IMR-90 (cell line): ENCODE results near the gene NIPAL3. TPM values are rescaled to one million over a fixed set of nuclear protein-coding genes. Genes with fewer than 3 reads are reported as not detected.

ENCODE experiments used
- ATAC-seq: fragments of 200-7000 bp; cut with Tn5 transposase; 2 replicates; pipeline ENCODE4 v1.9.1; 2020; ENCODE audit warnings: low read depth, mild to moderate bottlenecking, moderate library complexity
- BruUV-seq: library from RNA; stranded (reverse); fragments of 400-500 nt; replicated peaks from 2 replicates; lab custom pipeline; 2021; lab: Mats Ljungman, UMichigan
- CTCF ChIA-PET: fragments of 300-600 bp; formaldehyde crosslinking; extraction: SDS; loops from one replicate; lab custom pipeline; 2021; ENCODE audit warnings: antibody characterized with exemption; lab: Yijun Ruan, JAX
- POLR2A ChIA-PET: fragments of 300-600 bp; sonication (Branson Sonifier 250); formaldehyde crosslinking; loops from one replicate; lab custom pipeline; 2022; ENCODE audit warnings: antibody characterized with exemption; ENCODE audit not compliant: unreplicated experiment; lab: Charles Lee
- DNase-seq: peaks from one replicate; pipeline ENCODE4 v3.0.0; 2013
- H2AFZ ChIP-seq: replicated peaks from 2 replicates; pipeline ENCODE3; 2013; ENCODE audit warnings: low read length, mild to moderate bottlenecking; ENCODE audit not compliant: poor library complexity
- H2AK5ac ChIP-seq: 2 replicates; pipeline ENCODE4 v1.6.1; 2013; ENCODE audit warnings: low read depth, low read length, inconsistent platforms
- H2AK9ac ChIP-seq: replicated peaks from 2 replicates; pipeline ENCODE3; 2013; ENCODE audit warnings: mild to moderate bottlenecking, low read depth, low read length, moderate library complexity; ENCODE audit not compliant: poor library complexity
- H2BK120ac ChIP-seq: 2 replicates; pipeline ENCODE4 v1.6.1; 2013; ENCODE audit warnings: low read depth, low read length, inconsistent platforms
- H2BK15ac ChIP-seq: 3 replicates; pipeline ENCODE4 v1.6.1; 2013; ENCODE audit warnings: low read depth, low read length, inconsistent platforms
- H2BK20ac ChIP-seq: 2 replicates; pipeline ENCODE4 v1.6.1; 2013; ENCODE audit warnings: low read depth, mild to moderate bottlenecking, inconsistent platforms, low read length, moderate library complexity
- H2BK5ac ChIP-seq: 2 replicates; pipeline ENCODE4 v1.6.1; 2013; ENCODE audit warnings: mild to moderate bottlenecking, low read depth, low read length, inconsistent platforms; ENCODE audit not compliant: poor library complexity, severe bottlenecking
- H3K14ac ChIP-seq: replicated peaks from 2 replicates; pipeline ENCODE4 v1.6.1; 2013; ENCODE audit warnings: low read depth, low read length, inconsistent platforms
- H3K18ac ChIP-seq: 2 replicates; pipeline ENCODE4 v1.6.1; 2013; ENCODE audit warnings: low read depth, low read length, control low read depth
- H3K23ac ChIP-seq: 2 replicates; pipeline ENCODE4 v1.6.1; 2013; ENCODE audit warnings: low read depth, low read length, inconsistent platforms
- H3K27ac ChIP-seq: 2 replicates; pipeline ENCODE4 v1.5.1; 2013; ENCODE audit warnings: mild to moderate bottlenecking, control low read depth, low read length; ENCODE audit not compliant: insufficient read depth
- H3K27me3 ChIP-seq: 2 replicates; pipeline ENCODE4 v1.6.1; 2013; ENCODE audit warnings: low read length; ENCODE audit not compliant: control insufficient read depth, insufficient read depth
- H3K36me3 ChIP-seq: 2 replicates; pipeline ENCODE4 v1.6.1; 2013; ENCODE audit warnings: low read length, mixed read lengths; ENCODE audit not compliant: control insufficient read depth, insufficient read depth
- H3K4ac ChIP-seq: 2 replicates; pipeline ENCODE4 v1.6.1; 2013; ENCODE audit warnings: low read depth, low read length, inconsistent platforms
- H3K4me1 ChIP-seq: 2 replicates; pipeline ENCODE4 v1.6.1; 2013; ENCODE audit warnings: low read length, mixed read lengths; ENCODE audit not compliant: control insufficient read depth, insufficient read depth
- H3K4me2 ChIP-seq: 2 replicates; pipeline ENCODE4 v1.6.1; 2013; ENCODE audit warnings: low read depth, mild to moderate bottlenecking, control low read depth, low read length, moderate library complexity
- H3K4me3 ChIP-seq: 2 replicates; pipeline ENCODE4 v1.5.1; 2013; ENCODE audit warnings: low read depth, mild to moderate bottlenecking, control low read depth, low read length, moderate library complexity; ENCODE audit not compliant: insufficient read depth
- H3K56ac ChIP-seq: 2 replicates; pipeline ENCODE4 v1.6.1; 2013; ENCODE audit warnings: low read length, inconsistent platforms; ENCODE audit not compliant: insufficient read depth; ENCODE audit errors: extremely low read depth
- H3K79me1 ChIP-seq, 2 experiments: 2 replicates each; pipeline ENCODE4 v1.6.1; 2013; ENCODE audit warnings: low read length in 2 of 2, inconsistent platforms in 1 of 2, low read depth in 1 of 2
- H3K9ac ChIP-seq: 2 replicates; pipeline ENCODE4 v1.6.1; 2013; ENCODE audit warnings: low read depth, low read length, control low read depth
- H3K9me1 ChIP-seq: 2 replicates; pipeline ENCODE4 v1.6.1; 2013; ENCODE audit warnings: low read length, inconsistent platforms; ENCODE audit not compliant: insufficient read depth
- H3K9me3 ChIP-seq: 2 replicates; pipeline ENCODE4 v1.6.1; 2013; ENCODE audit warnings: low read length; ENCODE audit not compliant: control insufficient read depth, insufficient read depth
- H4K20me1 ChIP-seq: 2 replicates; pipeline ENCODE4 v1.6.1; 2013; ENCODE audit warnings: low read length, inconsistent platforms; ENCODE audit not compliant: insufficient read depth
- H4K5ac ChIP-seq: 2 replicates; pipeline ENCODE4 v1.6.1; 2013; ENCODE audit warnings: mild to moderate bottlenecking, low read depth, low read length, control low read depth
- H4K8ac ChIP-seq, 2 experiments: 2 replicates each; pipeline ENCODE4 v1.6.1; 2013; ENCODE audit warnings: low read depth in 2 of 2, low read length in 2 of 2, control low read depth in 1 of 2, inconsistent platforms in 1 of 2
- H4K91ac ChIP-seq: 2 replicates; pipeline ENCODE4 v1.6.1; 2013; ENCODE audit warnings: low read depth, low read length, inconsistent platforms; ENCODE audit not compliant: insufficient read depth
- BHLHE40 ChIP-seq: fragments of 150-350 bp; IDR thresholded peaks from 2 replicates; pipeline ENCODE4 v1.6.1; 2016; ENCODE audit warnings: mild to moderate bottlenecking, low read depth, low read length
- CHD1 ChIP-seq: IDR thresholded peaks from 2 replicates; pipeline ENCODE4 v1.6.1; 2012; ENCODE audit warnings: low read depth, low read length, improper control_type of control experiment
- CTCF ChIP-seq: conservative IDR thresholded peaks from 2 replicates; pipeline ENCODE4 v1.5.1; 2012; ENCODE audit warnings: mild to moderate bottlenecking, low read depth, low read length, improper control_type of control experiment
- MAZ ChIP-seq: IDR thresholded peaks from 2 replicates; pipeline ENCODE4 v1.6.1; 2012; ENCODE audit warnings: low read depth, mild to moderate bottlenecking, low read length, improper control_type of control experiment, moderate library complexity, borderline replicate concordance
- NFE2L2 ChIP-seq: fragments of 150-350 bp; IDR thresholded peaks from 2 replicates; pipeline ENCODE4 v1.6.1; 2016; ENCODE audit warnings: low read depth, mild to moderate bottlenecking, low read length
- RFX5 ChIP-seq: IDR thresholded peaks from 2 replicates; pipeline ENCODE4 v1.8.0; 2012; ENCODE audit warnings: low read depth, mild to moderate bottlenecking, low read length, moderate library complexity
- SMC3 ChIP-seq: fragments of 150-350 bp; IDR thresholded peaks from 2 replicates; pipeline ENCODE4 v1.6.1; 2016; ENCODE audit warnings: low read depth, mild to moderate bottlenecking, antibody characterized with exemption, low read length, moderate library complexity
- WGBS, 2 experiments: methylation state at CpG; one replicate each; pipeline versions ENCODE4 v1.1.5 to v1.1.7; 2013; ENCODE audit warnings: missing lambda C conversion rate in 2 of 2; ENCODE audit not compliant: insufficient read length in 1 of 2; ENCODE audit errors: extremely low coverage in 2 of 2; 5-methylcytosine and 5-hydroxymethylcytosine counted together
- dilution Hi-C: fragments of 300-500 bp; cut with HindIII; formaldehyde crosslinking; loops from one replicate; pipeline ENCODE4 v1.14.3; 2018; ENCODE audit warnings: low sequenced_read_pairs; ENCODE audit not compliant: unreplicated experiment
- in situ Hi-C: fragments of 300-500 bp; cut with MboI; formaldehyde crosslinking; loops from 3 replicates; pipeline ENCODE4 v1.14.3; 2019; ENCODE audit warnings: low sequenced_read_pairs, inconsistent platforms, mixed read lengths
- intact Hi-C: fragments of 100-400 bp; cut with micrococcal nuclease; formaldehyde crosslinking; loops from 2 replicates; pipeline ENCODE4 v1.10.0; 2022
- polyA plus RNA-seq, 3 experiments: library from polyadenylated mRNA; depleted of rRNA; stranded (reverse); fragments of >200 nt; gene quantifications; 2 replicates each; pipeline ENCODE4 v1.2.3, GENCODE V29; 2012; ENCODE audit warnings: low replicate concordance in 1 of 3
- total RNA-seq: library from RNA; depleted of rRNA; stranded (reverse); fragments of >200 nt; gene quantifications from 2 replicates; pipeline ENCODE4 v1.2.3, GENCODE V29; 2012

The NIPAL3 gene
- total and polyA plus RNA-seq, 2 of the 4 experiments (the other 2 are of a cell fraction): 55.0 to 123 TPM

- no peak for TF ChIP-seq CTCF
These were observed 1.2 kb downstream of the NIPAL3 start (continued) for GRCh38 chr1:24416666-24417391.

- TF ChIP-seq RFX5: no peak
- TF ChIP-seq BHLHE40: no peak
- no peak for TF ChIP-seq CHD1
- TF ChIP-seq MAZ: no peak
- 0 out of 2 replicates have a peak, but pooled peaks have one; percentile 10 for TF ChIP-seq SMC3
- no peak for TF ChIP-seq NFE2L2
- Histone ChIP-seq H3K4me1 (peaks cover 15% of the 10 kb centered on the region), H3K27me3 (no peaks in the 10 kb centered on the region), H2BK15ac (peak overlapping the region; percentile 97), H2BK5ac (peak overlapping the region; percentile 97), H3K9me3 (no peaks in the 10 kb centered on the region), H4K8ac (peak overlapping the region; percentile 72 to 94), H2BK20ac (peak overlapping the region; percentile 97), H3K27ac (peak overlapping the region; percentile 81), H2AFZ (no peak overlapping the region), H3K4me3 (peak overlapping the region; percentile 19; the same call in 1 of the 2 replicates), H3K4me2 (peak overlapping the region; percentile 92), H3K18ac (peak overlapping the region; percentile 98), H4K5ac (peak overlapping the region; percentile 91), H3K14ac (peak overlapping the region; percentile 95), H3K79me1 (peaks cover 34 to 65% of the 10 kb centered on the region in 2 experiments), H3K23ac (peak overlapping the region; percentile 99), H3K4ac (peak overlapping the region; percentile 98), H3K36me3 (peaks cover 16% of the 10 kb centered on the region; the same call in 1 of the 2 replicates), H3K9me1 (peaks cover 21% of the 10 kb centered on the region), H4K20me1 (no peaks in the 10 kb centered on the region), H3K56ac (peak overlapping the region; percentile 93), H4K91ac (peak overlapping the region; percentile 99), H2AK5ac (peak overlapping the region; percentile 95), H2AK9ac (peak overlapping the region; percentile 91), H3K9ac (peak overlapping the region; percentile 29; the same call in 1 of the 2 replicates), H2BK120ac (peak overlapping the region; percentile 98)
- peak; percentile 19 for ATAC-seq
- peak; percentile 65 for DNase-seq
- dilution Hi-C loops (no loop called here), intact Hi-C loops (loop anchor here (2.0 to 10.0 kb wide), 2 partner anchors 85 to 327 kb away; partner anchors contain the start of genes CLIC4 and RCAN3), in situ Hi-C loops (no loop called here)
- no TSS peak for BruUV-seq
- no CpG with 5 or more reads among the region's 1 CpG for WGBS, 2 experiments
- CTCF ChIA-PET: interaction anchor here (0.8 to 1.7 kb wide), 3 partner anchors 9 to 26 kb away, joined by 3 to 4 read pairs (median 4); no protein-coding TSS in a partner anchor
- POLR2A ChIA-PET: no interaction called here
These were observed 2.1 kb downstream of the NIPAL3 start for GRCh38 chr1:24417681-24418080.
